RWPE2 (cell line): ENCODE results near the gene WNT6.

Experiments used
- ATAC-seq: fragments of 200-7000 bp; cut with Tn5 transposase; 3 replicates; pipeline ENCODE4 v1.9.1; 2021; ENCODE audit warnings: low read depth
- DNase-seq: peaks from one replicate; pipeline ENCODE4 v3.0.0-alpha.2; 2020; ENCODE audit warnings: low spot score
- H3K27ac ChIP-seq: fragments of 450-650 bp; 2 replicates; pipeline ENCODE4 v1.5.1; 2017; ENCODE audit warnings: mild to moderate bottlenecking; ENCODE audit not compliant: poor library complexity, severe bottlenecking
- H3K27me3 ChIP-seq: fragments of 250-450 bp; sonication (Bioruptor Pico); 2 replicates; pipeline ENCODE4 v1.5.1; 2021; ENCODE audit warnings: mild to moderate bottlenecking, moderate library complexity; ENCODE audit not compliant: insufficient read depth, poor library complexity, severe bottlenecking
- H3K36me3 ChIP-seq: fragments of 250-450 bp; sonication (Bioruptor Pico); 2 replicates; pipeline ENCODE4 v1.5.1; 2020; ENCODE audit warnings: low read depth, mild to moderate bottlenecking, moderate library complexity
- H3K4me1 ChIP-seq: fragments of 250-450 bp; sonication (Bioruptor Pico); 2 replicates; pipeline ENCODE4 v1.5.1; 2021; ENCODE audit warnings: mild to moderate bottlenecking, moderate library complexity; ENCODE audit not compliant: insufficient read depth, poor library complexity, severe bottlenecking
- H3K4me3 ChIP-seq: fragments of 250-450 bp; sonication (Bioruptor Pico); 2 replicates; pipeline ENCODE4 v1.5.1; 2021; ENCODE audit warnings: mild to moderate bottlenecking, moderate library complexity; ENCODE audit not compliant: severe bottlenecking
- H3K9me3 ChIP-seq: fragments of 250-450 bp; sonication (Bioruptor Pico); 2 replicates; pipeline ENCODE4 v1.5.1; 2021; ENCODE audit warnings: mild to moderate bottlenecking, moderate library complexity; ENCODE audit not compliant: severe bottlenecking
- CTCF ChIP-seq: fragments of 450-650 bp; IDR thresholded peaks from one replicate; pipeline ENCODE4 v1.5.1; 2017; ENCODE audit warnings: mild to moderate bottlenecking, moderate library complexity; ENCODE audit not compliant: poor library complexity, severe bottlenecking

The WNT6 gene

GRCh38 chr2:218908721-218909619 lies 49.4 kb downstream of the WNT6 start:
- H3K27me3 ChIP-seq = no peaks in the 10 kb centered on the region
- H3K4me3 ChIP-seq = peak overlapping the region; percentile 60
- peaks cover 6% of the 10 kb centered on the region for H3K4me1 ChIP-seq
- H3K9me3 ChIP-seq = no peaks in the 10 kb centered on the region
- no peaks in the 10 kb centered on the region for H3K36me3 ChIP-seq
- peak; percentile 89 for DNase-seq
- peak; percentile 94 for ATAC-seq
- no peak overlapping the region for H3K27ac ChIP-seq
- TF ChIP-seq CTCF = no peak

DNA sequence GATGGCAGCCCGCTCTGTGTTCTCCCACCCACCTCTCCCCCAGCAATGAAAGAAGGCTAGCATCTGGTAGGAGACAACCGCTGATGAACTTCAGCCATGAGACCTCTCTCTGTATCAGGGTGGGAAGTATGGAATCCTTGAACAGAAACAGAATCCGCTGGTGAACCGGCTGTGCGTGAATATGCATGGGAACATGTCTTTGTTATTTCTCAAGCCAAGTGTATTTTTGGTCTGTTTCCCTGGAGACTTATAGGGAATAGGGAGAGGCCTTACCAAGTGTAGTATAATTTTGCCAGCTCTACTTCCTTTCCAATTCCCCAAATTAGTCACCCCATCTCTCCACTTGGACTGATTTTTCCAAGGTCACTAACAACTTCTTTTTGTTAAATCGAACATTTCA lies 51.1 kb downstream of the WNT6 start:
- Histone ChIP-seq H3K4me3 (no peak overlapping the region), H3K27ac (no peak overlapping the region), H3K27me3 (no peaks in the 10 kb centered on the region), H3K9me3 (no peaks in the 10 kb centered on the region), H3K36me3 (no peaks in the 10 kb centered on the region), H3K4me1 (peaks cover 6% of the 10 kb centered on the region)
- TF ChIP-seq CTCF = no peak
- DNase-seq (no peak), ATAC-seq (no peak)

DNA sequence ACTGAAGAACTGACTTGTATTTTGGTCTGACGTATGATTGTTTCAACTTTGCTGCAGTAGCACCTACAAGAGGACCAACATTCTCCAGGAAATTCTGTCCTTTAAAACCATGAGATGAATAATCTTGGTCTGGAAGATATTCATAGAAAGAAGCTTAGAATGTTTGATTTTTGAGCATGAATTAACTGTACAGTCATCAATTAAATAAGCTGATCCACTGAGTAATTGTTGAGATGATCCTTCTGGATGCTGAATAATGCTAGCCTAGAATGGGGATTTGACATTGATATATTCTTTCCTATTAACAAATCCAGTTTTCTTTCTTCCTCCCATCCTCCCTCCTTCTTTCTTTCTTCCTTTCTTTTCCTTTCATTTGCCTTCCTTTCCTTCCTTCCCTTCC lies 60.9 kb downstream of the WNT6 start:
- Histone ChIP-seq H3K9me3 (no peaks in the 10 kb centered on the region), H3K27me3 (no peaks in the 10 kb centered on the region), H3K4me1 (no peaks in the 10 kb centered on the region), H3K36me3 (no peaks in the 10 kb centered on the region), H3K27ac (no peak overlapping the region), H3K4me3 (no peak overlapping the region)
- no peak for TF ChIP-seq CTCF
- ATAC-seq = no peak
- DNase-seq = no peak
